Measurements from ENCODE around the gene EID2. TPM values are rescaled to one million over a fixed set of nuclear protein-coding genes. Genes with fewer than 3 reads are reported as not detected.
A peak's percentile ranks its signal among the peaks of the same experiment; 100 is the strongest.

Gene EID2
- total RNA-seq, 2 donors from 2014 or later = 11.4 to 12.0 TPM

DNA sequence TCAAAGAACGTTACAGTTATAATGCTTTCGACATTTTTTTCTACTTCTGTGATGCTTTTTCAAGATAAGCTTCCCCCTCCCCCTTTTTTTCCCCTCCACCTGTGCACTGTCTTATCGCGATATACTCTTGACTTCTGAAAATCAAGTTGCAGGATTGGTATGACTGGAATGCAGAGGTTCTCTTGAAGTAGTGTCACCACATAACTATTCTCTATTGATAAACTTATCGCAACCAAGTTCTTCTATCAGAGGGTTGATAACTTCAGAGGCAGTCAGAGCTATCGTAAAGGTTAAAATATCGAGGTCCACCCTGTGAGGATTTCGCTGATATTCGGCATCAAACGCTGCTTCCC lies 820 bp downstream of the EID2 start:
- Histone ChIP-seq H3K27me3 (replicated peaks; ENCODE audit: insufficient read depth) (no peaks in the 10 kb centered on the region), H3K9me3 (no peaks in the 10 kb centered on the region), H3K4me1 (ENCODE audit: control insufficient read depth in 1 of 2, low read depth in 2 of 2) (peaks cover 13 to 22% of the 10 kb centered on the region in 2 donors), H3K27ac (peak overlapping the region; percentile 89 to 92), H3K36me3 (no peaks in the 10 kb centered on the region), H3K4me3 (peak overlapping the region; percentile 95)
- DNase-seq (ENCODE audit: low spot score) (no peak), ATAC-seq (ENCODE audit: insufficient number of reproducible peaks, low FRiP score, low read depth) (peak; percentile 17)
- TF ChIP-seq, protein P1, sequence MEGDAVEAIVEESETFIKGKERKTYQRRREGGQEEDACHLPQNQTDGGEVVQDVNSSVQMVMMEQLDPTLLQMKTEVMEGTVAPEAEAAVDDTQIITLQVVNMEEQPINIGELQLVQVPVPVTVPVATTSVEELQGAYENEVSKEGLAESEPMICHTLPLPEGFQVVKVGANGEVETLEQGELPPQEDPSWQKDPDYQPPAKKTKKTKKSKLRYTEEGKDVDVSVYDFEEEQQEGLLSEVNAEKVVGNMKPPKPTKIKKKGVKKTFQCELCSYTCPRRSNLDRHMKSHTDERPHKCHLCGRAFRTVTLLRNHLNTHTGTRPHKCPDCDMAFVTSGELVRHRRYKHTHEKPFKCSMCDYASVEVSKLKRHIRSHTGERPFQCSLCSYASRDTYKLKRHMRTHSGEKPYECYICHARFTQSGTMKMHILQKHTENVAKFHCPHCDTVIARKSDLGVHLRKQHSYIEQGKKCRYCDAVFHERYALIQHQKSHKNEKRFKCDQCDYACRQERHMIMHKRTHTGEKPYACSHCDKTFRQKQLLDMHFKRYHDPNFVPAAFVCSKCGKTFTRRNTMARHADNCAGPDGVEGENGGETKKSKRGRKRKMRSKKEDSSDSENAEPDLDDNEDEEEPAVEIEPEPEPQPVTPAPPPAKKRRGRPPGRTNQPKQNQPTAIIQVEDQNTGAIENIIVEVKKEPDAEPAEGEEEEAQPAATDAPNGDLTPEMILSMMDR (IDR thresholded peaks at IDR 0.05) = no peak

DNA sequence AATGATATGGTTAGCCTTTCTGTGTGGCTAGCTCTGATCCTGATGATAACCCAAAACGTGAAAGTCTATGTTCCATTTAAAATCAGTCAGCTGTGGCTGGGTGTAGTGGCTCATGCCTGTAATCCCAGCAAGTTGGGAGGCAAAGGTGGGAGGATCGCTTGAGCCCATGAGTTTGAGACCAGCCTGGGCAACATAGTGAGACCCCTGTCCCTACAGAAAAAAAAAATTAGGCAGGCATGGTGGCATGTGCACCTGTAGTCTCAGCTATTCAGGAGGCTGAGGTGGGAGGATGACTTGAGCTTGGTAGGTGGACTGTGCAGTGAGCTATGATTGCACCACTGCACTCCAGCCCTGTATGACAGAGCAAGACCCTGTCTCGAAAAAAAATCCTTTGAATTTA lies 6.2 kb downstream of the EID2 start:
- ATAC-seq (ENCODE audit: insufficient number of reproducible peaks, low FRiP score, low read depth) (no peak), DNase-seq (ENCODE audit: low spot score) (no peak)
- no peak overlapping the region for H3K4me3 ChIP-seq
- no peaks in the 10 kb centered on the region for H3K36me3 ChIP-seq
- TF ChIP-seq, protein P1 (IDR thresholded peaks at IDR 0.05) = no peak
- H3K4me1 ChIP-seq (ENCODE audit: control insufficient read depth in 1 of 2, low read depth in 2 of 2) = peaks cover 17 to 34% of the 10 kb centered on the region in 2 donors
- H3K27ac ChIP-seq = no peak overlapping the region
- H3K27me3 ChIP-seq (replicated peaks; ENCODE audit: insufficient read depth) = no peaks in the 10 kb centered on the region
- no peaks in the 10 kb centered on the region for H3K9me3 ChIP-seq

DNA sequence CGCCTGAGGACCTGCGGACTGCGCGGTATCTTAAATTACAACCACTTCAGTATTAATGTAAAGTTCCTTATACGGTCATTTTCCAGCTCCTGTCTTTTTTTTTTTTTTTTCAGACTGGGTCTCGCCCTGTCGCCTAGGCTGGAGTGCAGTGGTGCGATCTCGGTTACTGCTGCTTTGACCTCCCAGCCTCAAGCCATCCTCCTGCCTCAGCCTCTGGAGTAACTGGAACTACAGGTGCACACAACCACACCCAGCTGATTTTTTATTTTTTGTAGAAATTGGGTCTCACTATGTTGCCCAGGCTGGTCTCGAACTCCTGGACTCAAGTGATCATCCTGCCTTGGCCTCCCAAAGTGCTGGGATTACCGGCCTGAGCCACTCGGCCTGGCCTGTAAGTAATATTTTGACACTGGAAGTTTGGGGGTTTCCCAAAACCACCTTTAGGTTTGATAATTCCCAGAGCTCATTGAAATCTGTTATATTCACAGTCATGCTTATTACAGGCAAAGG lies 6.9 kb downstream of the EID2 start:
- Histone ChIP-seq H3K27ac (no peak overlapping the region), H3K4me3 (peak overlapping the region; percentile 90), H3K36me3 (no peaks in the 10 kb centered on the region), H3K27me3 (replicated peaks; ENCODE audit: insufficient read depth) (no peaks in the 10 kb centered on the region), H3K4me1 (ENCODE audit: control insufficient read depth in 1 of 2, low read depth in 2 of 2) (peaks cover 11 to 26% of the 10 kb centered on the region in 2 donors), H3K9me3 (no peaks in the 10 kb centered on the region)
- TF ChIP-seq, protein P1 (IDR thresholded peaks at IDR 0.05) = no peak
- ATAC-seq (ENCODE audit: insufficient number of reproducible peaks, low FRiP score, low read depth) (no peak), DNase-seq (ENCODE audit: low spot score) (no peak)

DNA sequence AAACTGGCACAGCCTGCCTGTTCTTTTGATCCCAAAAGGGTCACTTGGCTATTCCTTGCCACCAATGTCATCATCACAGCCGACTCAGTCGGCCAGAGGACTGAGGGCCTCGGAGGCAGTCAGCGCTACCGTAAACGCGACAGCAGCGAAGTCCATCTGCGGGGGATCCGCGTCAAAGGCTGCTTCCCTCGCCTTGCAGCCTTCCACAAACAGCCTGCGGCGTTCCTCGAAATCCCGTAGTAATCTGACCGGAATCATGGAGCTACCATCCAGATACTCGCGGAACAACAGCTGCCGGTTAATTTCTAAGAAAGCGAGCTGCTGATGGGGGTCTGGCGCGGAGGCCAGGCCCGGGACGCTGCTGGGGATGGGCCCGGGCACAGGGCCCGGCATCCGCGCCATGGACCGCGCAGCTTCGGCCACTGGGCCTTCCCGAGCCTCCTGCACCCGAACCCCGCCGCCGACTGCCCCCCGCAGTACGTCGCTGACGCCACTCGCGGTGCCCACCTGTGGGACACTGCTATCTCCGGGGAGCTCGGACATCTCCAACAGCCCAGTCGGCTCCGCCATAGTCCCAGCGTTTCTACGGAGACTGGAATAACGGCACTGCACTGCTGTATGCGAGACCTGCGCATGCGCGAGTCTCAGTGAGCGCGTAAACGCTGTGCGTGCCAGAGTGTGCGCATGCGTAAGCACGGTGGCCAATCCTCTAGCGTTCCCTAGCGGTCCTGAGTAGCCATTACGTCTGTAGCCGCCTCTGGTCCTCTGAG lies 7.5 kb downstream of the EID2 start, which contains the start of gene EID2B:
EID2B (minus strand) TSS at position 620 of the 770 bp plus-strand sequence; CDS start at position 570, 50 bp downstream.
- peaks cover 11 to 22% of the 10 kb centered on the region in 2 donors for H3K4me1 ChIP-seq (ENCODE audit: control insufficient read depth in 1 of 2, low read depth in 2 of 2)
- ATAC-seq (ENCODE audit: insufficient number of reproducible peaks, low FRiP score, low read depth) (peak; percentile 97), DNase-seq (ENCODE audit: low spot score) (peak; percentile 83)
- TF ChIP-seq, protein P1 (IDR thresholded peaks at IDR 0.05) = peak; percentile 98
- peak within 1 kb of the TSS; percentile 65 to 68 for H3K27ac ChIP-seq
- H3K9me3 ChIP-seq = no peaks in the 10 kb centered on the region
- peak within 1 kb of the TSS; percentile 90 for H3K4me3 ChIP-seq
- H3K27me3 ChIP-seq (replicated peaks; ENCODE audit: insufficient read depth) = no peaks in the 10 kb centered on the region
- no peaks in the 10 kb centered on the region for H3K36me3 ChIP-seq

DNA sequence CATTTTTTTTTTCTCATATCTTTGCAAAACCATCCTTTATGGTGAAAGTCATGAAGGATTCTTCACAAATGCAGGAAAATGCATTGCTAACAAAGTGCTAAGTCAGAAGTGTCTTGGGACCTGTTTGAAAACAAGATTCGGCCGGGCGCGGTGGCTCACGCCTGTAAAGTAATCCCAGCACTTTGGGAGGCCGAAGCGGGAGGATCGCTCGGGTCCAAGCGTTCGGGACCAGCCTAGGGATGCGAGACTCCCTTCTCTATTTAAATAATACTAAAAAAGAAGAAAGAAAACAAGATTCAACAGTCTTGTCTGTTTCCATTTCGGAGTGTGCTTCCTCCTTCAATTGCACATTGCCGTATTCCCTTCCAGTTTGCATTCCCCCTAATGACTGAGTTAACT lies 8.1 kb downstream of the EID2 start:
- DNase-seq (ENCODE audit: low spot score) = no peak
- TF ChIP-seq, protein P1 (IDR thresholded peaks at IDR 0.05) = no peak

More for the DNA sequence above, 8.1 kb downstream of the EID2 start:
- Histone ChIP-seq H3K36me3 (no peaks in the 10 kb centered on the region), H3K27ac (peak overlapping the region; percentile 65 to 68), H3K9me3 (no peaks in the 10 kb centered on the region), H3K27me3 (replicated peaks; ENCODE audit: insufficient read depth) (no peaks in the 10 kb centered on the region), H3K4me3 (peak overlapping the region; percentile 90), H3K4me1 (ENCODE audit: control insufficient read depth in 1 of 2, low read depth in 2 of 2) (peaks cover 11 to 22% of the 10 kb centered on the region in 2 donors)
- no peak for ATAC-seq (ENCODE audit: insufficient number of reproducible peaks, low FRiP score, low read depth)

All from thoracic aorta (tissue), 2 donors.